NCI-H526 treated with DMSO at 0.1 percent for 48 hours (cell line): ENCODE data around the gene MAPKBP1.

ENCODE experiments used
- DNase-seq: peaks from one replicate; lab custom pipeline; 2025; lab: John Stamatoyannopoulos, UW

The MAPKBP1 gene

DNA sequence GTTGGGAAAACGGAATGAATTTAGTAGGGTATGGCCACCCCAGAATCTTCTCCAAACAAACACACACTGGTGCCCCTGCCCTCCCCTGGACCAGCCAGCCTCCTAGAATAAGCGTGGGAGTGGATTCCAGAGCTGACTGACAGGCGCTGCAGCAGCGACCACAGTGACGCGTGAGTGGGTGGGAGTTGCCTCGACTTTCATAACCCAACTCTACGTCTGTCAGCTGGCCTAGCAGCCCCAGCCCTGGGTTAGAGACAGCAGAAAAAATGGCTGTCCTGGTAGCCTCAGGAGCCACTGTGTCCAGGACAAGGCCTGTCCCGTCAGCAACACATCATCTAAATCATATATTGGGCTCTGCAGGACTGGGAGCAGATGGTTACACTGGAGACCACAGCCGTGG is 74.3 kb downstream of the MAPKBP1 start:
- no peak for DNase-seq

DNA sequence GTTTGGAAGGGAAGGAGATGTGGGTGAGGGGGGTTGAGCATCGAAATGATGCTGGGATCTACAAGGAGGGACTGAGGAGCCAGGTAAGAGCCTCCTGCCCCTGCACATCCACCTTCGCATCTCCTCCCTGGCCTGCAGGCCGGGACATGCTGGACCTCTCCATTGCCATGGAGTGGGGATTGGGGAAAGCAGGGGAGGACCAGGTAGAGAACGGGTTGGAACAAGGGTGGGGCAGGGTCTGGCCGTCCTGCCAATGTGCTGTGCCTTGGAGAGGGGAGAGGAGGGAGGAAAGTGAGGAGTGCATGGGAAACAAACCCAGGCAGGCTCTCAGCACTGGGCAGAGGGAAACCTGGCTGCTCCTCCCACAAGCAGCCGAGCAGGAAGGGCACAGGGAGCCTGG is 74.9 kb downstream of the MAPKBP1 start:
- no peak for DNase-seq

GRCh38 chr15:41849861-41850260 is 75.6 kb downstream of the MAPKBP1 start:
- DNase-seq: no peak

- DNase-seq: no peak
Measured at GRCh38 chr15:41850482-41851166, 76.3 kb downstream of the MAPKBP1 start.

DNA sequence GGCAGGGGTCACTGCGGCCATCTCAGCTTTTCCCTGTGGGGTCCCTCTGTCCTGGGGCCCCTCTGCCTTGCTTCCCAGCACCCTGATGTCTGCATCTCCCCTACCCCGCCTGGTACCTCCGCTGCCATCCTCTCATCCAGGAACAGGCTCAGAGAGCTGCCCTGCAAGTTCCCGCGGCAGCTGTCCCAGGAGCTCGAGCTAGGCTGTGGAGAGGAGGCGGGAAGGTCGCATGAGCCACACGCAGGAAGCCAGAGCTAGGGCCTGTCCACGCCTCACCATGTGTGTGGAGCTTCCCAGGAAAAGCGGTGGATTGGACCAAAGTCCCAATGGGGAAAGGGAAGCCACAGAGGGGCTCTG is 76.9 kb downstream of the MAPKBP1 start:
- no peak for DNase-seq

DNA sequence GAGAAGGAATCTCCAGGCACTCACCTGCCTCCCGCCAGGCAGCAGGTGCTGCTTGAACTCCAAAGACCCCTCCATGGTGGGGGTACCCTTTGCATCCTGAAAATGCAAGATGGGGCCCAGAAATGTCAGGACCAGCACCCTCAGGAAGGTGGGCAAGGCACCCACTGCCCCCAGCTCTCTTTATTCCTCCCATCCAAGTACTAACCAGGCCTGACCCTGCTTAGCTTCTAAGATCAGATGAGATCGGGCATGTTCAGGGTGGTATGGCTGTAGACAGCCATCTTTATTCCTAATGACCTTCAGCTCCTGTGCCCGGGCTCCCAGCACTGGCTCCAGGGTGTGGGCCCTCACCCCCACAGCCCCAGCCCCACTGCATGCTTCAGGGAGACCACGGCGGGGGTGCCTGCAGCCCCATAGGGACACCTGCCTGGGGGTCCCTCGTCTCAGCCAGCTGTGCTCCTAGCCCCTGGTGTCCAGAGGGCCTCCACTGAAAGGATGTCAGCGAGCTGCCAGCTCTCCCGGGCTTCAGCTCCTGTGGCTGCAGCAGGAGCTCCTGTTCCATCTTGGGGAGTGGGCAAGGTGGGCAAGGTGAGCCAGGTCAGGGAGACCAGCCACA is 77.6 kb downstream of the MAPKBP1 start:
- DNase-seq: no peak

DNA sequence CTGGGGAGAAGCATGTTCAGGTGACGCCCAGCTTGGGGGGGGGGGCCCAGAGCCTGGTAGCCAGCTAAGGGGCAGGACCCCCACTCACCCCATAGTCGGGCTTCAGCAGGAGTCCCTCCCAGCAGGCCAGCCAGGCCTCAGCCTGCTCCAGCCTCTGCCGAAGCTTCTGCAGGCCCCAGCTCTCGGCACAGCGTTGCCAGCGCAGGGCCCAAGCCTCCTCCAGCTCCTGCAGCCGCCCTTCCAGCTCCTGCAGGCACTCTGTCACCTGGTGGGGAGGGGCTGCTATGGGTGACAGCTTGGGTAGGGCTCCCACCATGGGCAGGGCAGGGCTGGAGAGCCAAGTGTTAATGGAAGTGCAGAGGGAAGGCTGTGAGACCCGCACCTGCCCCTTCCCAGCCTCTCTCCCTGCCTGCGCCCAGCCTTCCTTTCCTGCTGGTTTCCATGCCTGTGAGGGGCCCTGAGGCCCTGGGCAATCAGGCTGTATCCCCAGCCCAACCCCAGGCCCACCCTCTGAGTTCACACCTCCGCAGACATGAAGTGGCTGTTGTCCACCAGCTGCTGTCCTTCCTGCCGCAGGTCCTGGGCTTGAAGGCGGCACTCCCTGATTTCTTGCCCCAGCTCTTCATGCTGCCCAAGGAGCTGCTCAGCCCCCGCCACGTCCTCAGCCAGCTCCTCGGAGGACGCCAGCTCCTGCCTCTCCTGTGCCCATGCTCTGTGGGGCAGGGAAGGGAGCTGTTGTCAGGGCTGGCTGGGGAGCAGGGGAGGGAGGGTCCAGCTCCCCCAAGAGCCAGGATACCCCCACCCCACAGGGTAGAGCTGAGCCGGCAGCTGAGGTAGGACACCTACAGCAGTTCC is 78.7 kb downstream of the MAPKBP1 start:
- no peak for DNase-seq

DNA sequence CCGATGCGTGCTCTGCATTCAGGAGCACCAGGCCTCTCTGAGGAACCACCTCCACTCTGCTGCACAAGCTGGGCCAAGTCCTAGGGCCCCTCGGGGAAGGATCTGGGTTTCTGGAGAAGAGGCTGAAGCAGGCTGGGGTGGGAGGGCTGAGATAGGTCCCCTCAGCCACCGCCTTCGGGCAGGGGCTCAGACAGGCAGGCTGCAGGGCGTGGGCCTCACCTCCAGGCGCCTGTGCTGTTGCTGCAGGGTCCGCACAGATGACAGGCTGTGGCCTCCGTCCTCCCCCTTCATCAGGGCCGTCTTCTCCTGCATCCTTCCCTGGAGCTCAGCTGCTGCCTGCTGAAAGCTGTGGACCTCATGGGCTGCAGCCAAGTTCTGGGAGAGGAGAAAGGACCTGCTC is 79.5 kb downstream of the MAPKBP1 start:
- no peak for DNase-seq

DNA sequence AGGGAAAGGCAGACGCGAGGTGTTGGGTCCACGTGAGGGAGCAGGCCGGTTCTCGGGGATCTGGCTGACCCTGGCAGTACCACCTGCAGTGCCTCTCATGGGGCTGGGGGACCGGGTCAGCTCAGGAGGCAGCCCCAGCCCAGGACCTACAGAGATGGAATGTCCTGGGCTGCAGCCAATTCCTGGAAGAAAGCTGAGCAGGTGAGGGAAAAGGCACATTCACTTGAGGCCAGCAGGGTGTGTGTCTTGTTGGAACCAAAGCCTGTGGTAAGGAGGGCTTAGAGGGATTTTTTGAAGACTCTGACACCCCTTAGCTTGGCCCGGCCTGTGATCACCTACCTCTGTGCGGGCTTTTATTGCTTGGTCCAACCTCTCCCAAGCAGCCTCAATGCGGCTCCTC is 80.2 kb downstream of the MAPKBP1 start:
- no peak for DNase-seq

DNA sequence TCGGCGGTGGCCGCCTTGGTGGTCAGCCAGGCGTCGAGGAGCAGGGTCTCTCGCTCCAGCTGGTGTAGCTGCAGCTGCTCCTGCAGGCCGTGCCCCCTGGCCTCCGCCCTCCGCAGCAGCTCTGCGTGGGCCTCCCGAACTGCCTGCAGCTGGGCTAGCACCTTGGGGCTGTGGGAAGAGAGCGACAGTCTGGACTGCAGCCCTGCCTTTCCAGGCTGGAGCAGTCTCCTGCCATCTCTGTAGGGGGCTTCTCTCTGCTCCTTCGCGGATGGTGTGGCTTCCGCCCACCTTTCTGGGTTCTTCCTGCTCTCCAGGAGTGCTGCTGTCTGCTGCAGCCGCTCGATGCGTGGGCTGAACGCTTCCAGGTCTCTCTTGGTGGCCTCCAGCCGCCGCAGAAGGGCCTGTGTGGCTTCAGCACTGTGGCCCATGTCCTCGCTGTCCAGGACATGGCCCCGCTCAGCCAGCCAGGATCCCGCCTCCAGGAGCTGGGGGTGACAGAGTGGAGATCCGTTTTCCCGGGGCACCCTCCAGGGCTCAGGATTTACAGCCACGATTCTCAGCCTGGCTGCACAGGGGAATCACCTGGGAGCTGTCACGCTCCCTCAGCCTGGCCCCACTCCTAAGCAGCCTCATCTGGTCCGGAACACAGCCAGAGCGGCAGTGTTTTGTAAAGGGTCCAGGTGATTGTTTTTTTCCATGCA is 81.1 kb downstream of the MAPKBP1 start:
- DNase-seq: no peak

- no peak for DNase-seq
Measured at GRCh38 chr15:41856262-41856661, 82.0 kb downstream of the MAPKBP1 start.

DNA sequence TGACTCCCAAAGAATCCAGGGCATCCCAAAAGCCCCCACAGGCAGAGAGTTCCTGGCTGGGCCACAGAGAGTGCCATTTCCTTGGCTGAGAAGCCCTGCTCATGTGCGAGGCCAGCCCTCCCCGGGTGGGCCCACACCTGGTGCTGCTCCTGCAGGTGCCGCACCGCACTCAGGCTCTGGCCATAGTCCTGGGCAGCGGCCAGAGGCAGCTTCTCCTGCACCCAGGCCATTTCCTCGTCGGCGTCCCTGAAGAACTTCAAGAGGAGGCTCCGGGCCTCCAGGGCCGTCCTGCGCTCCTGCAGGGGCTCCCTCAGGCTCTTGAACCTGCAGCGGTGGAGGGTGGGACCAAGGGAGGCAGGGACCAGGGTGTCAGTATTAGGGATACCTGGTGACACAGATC is 82.4 kb downstream of the MAPKBP1 start:
- DNase-seq: no peak

GRCh38 chr15:41857316-41857715 is 83.0 kb downstream of the MAPKBP1 start:
- DNase-seq: no peak

GRCh38 chr15:41858756-41859155 is 84.5 kb downstream of the MAPKBP1 start:
- DNase-seq: no peak

DNA sequence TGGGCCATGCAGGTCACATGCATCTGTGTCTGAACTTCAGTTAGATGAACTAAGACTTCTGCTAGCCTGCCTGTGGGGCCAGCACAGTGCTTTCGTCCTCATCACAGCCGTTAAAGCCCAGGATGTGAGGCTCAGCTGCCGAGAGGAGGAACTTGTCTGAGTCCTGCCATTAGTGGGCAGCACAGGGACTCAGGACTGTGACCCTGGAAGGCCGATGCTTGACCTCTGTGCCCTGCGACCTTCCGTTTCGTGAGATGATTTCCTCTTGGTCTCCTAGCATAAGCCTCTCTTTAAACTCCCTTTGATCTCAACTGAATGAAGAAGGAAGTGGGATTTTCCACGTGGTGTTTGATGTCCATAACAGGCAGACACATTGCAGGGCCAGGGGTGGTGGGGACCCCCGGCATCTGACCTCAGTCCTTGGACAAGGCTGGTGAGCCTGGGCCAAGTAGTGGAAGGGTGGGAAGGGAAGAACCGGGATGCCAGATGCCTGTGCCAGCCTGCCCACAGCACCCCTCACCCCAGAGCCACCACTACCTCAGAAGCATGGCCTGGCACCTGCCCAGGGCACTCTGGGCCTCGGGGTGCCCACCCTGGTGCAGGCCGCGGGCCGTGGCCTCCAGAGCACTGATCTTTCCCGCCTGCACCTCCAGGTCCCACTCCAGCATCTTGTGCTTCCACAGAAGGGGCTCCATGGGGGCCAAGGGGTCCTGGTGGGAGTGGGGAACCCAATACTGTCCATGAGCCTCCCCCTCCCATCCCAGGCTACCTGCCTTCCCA is 86.0 kb downstream of the MAPKBP1 start:
- DNase-seq: no peak

- DNase-seq: no peak
Measured at GRCh38 chr15:41861736-41862356, 87.6 kb downstream of the MAPKBP1 start.

DNA sequence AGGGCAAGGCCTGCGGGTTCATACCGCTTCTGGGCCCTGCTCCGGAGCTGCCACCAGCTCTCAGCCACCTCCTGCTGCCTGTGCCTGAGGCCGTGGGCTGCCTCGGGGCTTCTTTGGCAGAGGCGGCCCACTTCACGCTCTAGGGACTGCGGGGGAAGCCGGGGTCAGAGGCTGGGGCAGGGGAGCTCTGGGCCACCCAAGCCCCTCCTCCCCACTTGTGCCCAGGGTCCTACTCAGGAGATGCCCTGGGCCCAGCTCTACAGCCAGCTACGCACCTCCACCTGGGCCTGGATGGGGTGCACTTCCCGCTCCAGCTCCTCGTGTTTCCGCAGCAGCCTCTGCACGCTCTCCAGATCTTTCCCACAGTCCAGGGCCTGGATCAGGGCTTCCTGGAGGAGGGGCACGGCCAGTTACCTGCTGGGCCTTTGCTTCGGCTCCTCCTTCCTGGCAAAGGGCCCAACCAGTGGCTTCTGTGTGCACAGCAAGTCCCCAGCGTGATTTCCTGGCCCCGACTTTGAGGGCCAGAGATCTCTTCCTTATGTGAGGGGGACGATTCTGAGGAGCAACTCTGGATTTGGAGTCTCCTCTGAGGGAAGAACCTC is 88.3 kb downstream of the MAPKBP1 start:
- DNase-seq: no peak

- DNase-seq: no peak
Measured at GRCh38 chr15:41865490-41866055, 91.3 kb downstream of the MAPKBP1 start.

DNA sequence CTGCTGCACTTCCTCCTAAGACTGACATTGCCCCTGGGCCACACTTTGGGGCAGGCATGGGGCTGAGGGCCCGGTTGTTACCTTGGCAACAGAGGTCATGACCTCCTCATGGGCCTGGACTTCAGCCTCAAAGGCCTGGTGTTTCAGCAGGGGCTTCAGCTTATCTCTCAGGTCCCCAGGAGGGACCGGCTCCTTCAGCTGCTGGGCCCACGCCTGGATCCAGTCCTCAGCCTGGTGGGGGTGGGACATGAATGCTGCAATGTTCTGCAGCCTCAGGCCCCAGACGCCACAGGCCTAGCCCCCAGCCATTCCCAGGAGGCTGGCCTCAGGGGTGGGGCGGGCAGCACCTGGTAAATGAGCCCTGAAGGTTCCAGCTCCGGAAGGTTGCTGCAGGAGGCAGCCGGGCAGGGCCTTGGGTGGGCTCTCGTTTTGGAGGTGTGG is 92.0 kb downstream of the MAPKBP1 start:
- no peak for DNase-seq

- no peak for DNase-seq
Measured at GRCh38 chr15:41866872-41867579, 92.7 kb downstream of the MAPKBP1 start.
